Left cardiac atrium (tissue), 4 donors: ENCODE results near the gene EZH2. TPM values are rescaled to one million over a fixed set of nuclear protein-coding genes. Genes with fewer than 3 reads are reported as not detected.

Experiments
- ATAC-seq, 2 donors: fragments of 200-7000 bp; cut with Tn5 transposase; one replicate each; pipeline ENCODE4 v1.9.1; 2020; ENCODE audit warnings: mild to moderate bottlenecking in 2 of 2, moderate library complexity in 2 of 2
- DNase-seq: peaks from one replicate; pipeline ENCODE4 v3.0.0-alpha.2; 2020
- intact Hi-C, 2 donors: fragments of 100-400 bp; cut with DNase I; formaldehyde crosslinking; loops; one replicate each; pipeline versions ENCODE4 v1.14.1 to v1.15.1; 2022 to 2023
- long read RNA-seq: library from polyadenylated mRNA; unstranded; transcript quantifications from one replicate; pipeline ENCODE4 v2.0.0, GENCODE V29; 2021
- total RNA-seq, 2 donors: library from RNA; stranded (reverse); fragmentation: NEBNext Ultra II Directional; extraction: Animal tissue kit (Norgen Biotek cat#: 25700); gene quantifications; one replicate each; pipeline ENCODE4 v1.2.1, GENCODE V29; 2021
- donor health status: DM: no; HTN: yes; CAD: no.
- donor health status: DM: no; HTN: yes; CAD: no; lungs with severe emphysema.
- donor health status: DM: yes; HTN: yes; CAD: no.
- donor health status: Dilated cardiomyopathy.

The EZH2 gene
- total RNA-seq = 1 to 10 TPM; 1.9 to 2.3 TPM
- long read RNA-seq, partial matches to known transcripts = 0 of 1 reads
- long read RNA-seq, other reads (novel, unspliced or antisense) = 0 of 1 reads

DNA sequence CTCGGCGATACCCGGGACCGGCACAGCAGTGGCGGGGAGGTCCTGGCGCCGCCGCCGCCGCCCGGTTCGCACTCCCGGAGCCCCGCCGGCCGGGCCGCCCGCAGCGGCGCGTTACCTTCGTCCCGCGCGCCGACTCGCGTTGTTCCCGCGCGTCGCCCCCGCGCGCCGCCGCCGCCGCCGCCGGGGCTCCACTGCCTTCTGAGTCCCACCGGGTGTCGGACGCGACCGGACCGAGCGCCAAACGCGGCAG lies at the start of gene EZH2:
Gene EZH2 (minus strand): TSS at position 243 of the 250 bp plus-strand sequence. CDS start 36,993 bp downstream, outside the sequence.
- intact Hi-C loops = loop anchor here in 1 of 2 donors (2.0 to 10.0 kb wide), 3 partner anchors 57 to 379 kb away; no protein-coding TSS in a partner anchor
- ATAC-seq (peak in 1 of 2 donors; percentile 10), DNase-seq (no peak)

DNA sequence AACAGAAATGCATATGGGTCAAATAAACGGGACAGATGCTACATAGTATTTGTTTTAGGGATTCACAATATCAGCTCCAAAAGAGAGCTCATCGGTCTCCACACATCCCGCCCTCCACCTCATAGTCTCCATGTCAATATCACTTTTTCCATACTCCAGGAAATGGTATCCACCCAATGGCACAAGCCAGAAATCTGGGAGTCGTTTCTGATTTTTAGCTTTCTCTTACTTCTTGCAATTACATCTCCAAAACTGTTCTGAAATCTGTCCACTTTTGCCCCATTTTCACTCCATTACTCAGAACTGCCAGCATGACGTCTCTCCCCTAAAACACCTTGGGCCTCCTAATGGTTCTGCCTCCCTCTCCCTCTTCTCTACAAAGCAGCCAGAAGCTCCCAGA lies 47.4 kb upstream of the EZH2 start:
- intact Hi-C loops = no loop called here
- DNase-seq (no peak), ATAC-seq (no peak)

DNA sequence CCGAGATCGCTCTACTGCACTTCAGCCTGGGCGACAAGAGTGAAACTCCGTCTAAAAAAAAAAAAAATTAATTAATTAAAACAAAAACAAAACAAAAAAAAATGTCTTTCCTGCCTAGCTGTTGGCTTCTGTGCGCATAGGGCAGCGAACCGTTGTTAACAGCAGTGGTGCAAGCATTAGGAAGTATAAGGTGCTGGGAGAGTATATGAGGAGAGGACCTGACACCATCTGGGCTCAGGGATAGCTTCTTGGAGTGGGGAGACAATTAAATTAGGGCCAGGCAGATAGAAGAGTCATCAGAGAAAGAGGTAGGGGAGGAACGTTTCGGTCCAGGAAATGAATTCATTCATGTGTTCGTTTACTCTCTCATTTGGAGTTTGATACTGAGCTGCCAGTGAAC lies 46.2 kb upstream of the EZH2 start:
- DNase-seq = no peak
- ATAC-seq = no peak
- intact Hi-C loops = no loop called here

DNA sequence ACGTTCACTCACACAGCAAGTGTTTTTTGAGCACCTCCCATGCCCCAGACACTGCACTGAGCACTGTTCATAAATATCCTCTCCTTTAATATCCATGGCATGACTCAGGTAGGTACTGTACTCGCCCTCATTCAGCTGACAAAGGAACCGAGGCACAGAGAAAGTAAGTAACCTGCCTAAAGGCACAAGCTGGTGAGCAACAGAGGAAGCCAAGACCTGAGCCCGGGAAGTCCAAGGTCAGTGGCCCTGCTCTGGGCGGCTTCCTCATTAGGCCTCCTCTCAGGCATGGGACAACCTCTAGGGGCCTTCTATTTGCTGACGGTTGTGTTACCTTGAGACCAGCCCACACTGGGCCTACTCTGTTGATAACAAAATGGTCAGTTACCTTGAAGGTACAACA lies 45.1 kb upstream of the EZH2 start:
- intact Hi-C loops = no loop called here
- ATAC-seq (no peak), DNase-seq (no peak)

DNA sequence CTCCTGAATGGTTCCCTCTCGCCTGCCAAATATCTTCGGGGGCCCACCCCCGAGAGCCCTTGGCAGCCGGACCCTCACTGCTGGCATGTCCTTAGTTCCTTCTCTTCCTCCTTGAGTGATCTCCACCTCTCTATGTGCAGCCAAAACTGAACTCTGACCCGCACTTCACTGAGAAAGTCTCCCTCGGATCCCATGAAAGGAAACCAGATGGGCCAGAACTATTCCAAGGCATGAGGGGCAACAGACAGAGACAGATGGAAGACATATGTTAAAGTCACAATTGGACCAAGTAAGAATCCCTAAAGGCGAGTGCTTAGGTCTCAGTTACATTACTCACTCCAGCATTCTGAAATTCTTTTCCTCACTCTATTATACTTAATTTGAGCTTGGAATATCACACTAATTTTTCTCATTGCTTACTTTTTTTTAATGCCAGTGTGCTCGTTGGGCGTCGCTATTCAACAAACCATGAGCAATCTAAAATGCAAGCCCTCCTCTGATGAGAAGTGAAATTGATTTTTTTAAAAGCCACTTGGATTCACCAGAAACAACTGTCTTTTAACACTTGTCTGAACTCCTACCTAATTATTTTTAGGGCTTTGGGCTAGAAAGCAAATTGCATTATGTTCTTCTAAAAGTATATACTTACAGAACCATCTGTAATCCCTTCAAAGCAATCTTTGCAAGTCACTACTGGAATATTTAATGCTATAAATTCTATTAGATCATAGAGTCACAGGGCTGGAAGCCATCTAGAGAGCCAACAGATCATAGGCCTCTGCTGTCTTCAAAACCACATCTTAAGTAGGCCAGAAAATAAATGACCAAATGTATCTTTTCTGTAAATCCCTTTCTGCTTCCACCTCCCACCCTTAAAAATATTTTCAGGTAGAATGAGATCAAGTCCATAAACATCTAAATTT lies 43.3 kb upstream of the EZH2 start:
- intact Hi-C loops = no loop called here
- DNase-seq (no peak), ATAC-seq (no peak)

DNA sequence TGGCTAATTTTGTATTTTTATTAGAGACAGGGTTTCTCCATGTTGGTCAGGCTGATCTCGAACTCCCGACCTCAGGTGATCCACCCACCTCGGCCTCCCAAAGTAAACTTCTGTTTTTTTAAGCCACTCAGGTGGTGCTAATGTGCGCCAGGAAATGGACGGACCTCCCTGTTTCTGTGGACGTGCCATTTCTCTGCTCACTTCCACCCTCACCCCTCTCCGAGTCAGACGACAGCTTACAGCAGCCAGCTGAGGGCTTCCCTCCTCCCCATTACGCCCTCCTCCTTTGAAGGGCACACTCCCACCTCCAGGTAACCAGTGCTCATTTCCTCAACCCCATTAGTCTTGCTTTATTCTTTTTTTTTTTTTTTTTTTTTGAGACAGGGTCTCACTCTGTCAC lies 41.7 kb upstream of the EZH2 start:
- intact Hi-C loops = no loop called here
- DNase-seq = no peak
- ATAC-seq = no peak

DNA sequence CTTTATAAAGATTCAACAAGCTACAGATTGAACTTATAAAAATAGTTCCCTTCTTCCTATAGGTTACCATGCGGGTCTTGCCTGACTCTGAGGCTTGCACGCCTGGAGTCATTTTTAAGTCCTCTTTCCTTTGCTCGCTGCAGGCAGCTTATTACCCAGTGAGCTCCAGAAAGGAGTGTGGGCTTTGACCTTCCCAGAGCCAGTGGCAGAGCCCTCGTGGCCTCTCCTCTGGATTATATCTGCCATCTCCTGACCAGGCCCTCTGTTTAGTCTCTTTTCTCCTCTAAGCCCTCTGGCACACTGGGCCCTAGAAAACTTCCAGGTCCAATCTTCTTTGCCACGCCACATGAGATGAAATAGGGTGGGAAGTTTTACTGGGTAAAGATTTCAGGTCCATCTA lies 39.9 kb upstream of the EZH2 start:
- ATAC-seq (no peak), DNase-seq (no peak)
- intact Hi-C loops = no loop called here

DNA sequence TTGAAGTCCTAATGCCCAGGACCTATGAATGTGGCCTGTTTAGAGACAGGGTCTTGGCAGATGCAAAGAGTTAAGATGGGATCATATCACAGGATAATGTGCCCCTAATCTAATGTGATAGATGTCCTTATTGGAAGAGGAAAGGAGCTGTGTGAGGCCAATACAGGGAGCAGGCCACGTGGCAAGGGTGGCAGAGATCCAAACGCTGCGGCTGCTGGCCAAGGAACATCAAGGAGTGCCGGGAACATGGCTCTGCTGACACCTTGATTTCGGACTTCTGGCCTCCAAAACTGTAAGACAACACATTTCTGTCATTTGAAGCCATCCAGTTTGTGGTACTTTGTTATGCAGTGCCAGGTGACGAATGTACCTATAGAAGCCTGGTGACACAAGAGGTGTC lies 37.7 kb upstream of the EZH2 start:
- ATAC-seq = no peak
- intact Hi-C loops = no loop called here
- no peak for DNase-seq

DNA sequence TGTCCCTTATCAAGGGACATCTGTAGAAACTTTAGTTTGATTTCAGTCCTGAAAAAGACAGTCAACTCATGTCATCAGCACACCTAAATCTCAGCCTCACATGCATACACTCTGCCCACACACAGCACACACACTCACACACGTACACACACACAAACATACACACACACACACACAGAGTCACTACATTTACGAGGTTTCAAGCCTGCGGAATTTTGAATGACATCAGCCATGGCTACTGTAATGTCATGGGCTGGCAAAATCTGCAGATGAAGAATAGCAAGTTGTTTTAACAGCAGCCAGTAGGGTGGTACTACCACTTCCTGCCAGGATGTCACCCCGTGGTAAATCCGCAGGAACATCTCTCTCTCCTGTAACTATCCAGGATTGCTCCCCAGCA lies 37.1 kb upstream of the EZH2 start:
- ATAC-seq (no peak), DNase-seq (no peak)
- intact Hi-C loops = no loop called here

DNA sequence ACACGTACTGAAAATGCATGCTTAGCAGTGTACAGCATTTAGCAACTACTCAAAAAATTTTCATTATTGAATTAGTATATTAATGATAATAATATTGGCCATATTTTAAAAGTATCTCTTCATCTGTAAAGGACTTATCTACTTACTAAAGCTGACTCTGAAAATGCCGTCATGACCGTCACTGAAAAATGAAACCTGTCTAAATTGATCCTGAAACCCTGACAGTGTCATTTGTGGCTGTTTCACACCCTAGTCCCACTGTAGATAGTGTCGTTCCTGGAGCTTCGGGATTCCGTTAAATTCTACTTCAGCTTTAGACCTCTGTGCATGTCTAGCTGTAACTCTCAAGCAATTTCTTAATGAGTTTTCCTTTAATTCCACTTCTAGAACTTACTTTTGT lies 35.8 kb upstream of the EZH2 start:
- DNase-seq (no peak), ATAC-seq (no peak)
- intact Hi-C loops = no loop called here

DNA sequence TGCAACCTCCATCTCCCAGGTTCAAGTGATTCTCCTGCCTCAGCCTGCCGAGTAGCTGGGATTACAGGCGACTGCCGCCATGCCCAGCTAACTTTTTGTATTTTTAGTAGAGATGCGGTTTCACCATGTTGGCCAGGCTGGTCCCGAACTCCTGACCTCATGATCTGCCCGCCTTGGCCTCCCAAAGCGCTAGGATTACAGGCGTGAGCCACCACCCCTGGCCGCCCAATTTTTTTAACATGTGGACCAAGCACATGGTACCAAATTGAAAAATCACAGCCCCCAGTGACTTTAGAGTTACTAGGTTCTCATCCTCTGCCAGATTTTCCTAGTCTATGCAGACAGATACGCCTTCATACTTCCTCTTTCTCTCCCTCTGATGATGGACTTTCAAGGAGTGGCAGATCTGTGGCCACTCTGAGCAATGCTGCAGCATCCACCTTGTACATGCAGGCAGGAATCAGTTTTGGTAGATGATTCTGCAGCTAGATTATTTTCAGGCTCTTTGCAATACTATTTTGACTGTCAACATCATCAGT lies 34.0 kb upstream of the EZH2 start:
- DNase-seq (no peak), ATAC-seq (no peak)
- intact Hi-C loops = no loop called here

DNA sequence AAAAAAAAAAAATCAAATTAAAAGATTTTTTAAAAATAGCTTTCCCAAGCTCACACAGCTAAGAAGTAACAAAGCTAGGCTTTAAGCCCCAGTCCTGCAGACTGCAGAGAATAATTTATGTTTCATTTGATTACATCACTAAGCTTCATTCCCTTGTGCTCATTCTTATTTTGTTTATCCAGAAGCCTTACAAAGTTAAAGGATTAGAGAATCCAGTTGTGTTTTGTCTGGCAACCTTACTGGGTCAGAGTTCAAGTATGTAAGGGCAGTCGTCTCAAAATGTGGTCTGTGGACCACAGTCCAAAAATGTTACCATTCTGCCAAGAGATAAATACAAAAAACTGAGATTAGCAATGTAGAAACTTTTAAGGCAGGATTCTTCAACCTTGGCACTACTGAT lies 32.1 kb upstream of the EZH2 start:
- DNase-seq (no peak), ATAC-seq (peak; percentile 38 to 53)
- intact Hi-C loops = no loop called here

DNA sequence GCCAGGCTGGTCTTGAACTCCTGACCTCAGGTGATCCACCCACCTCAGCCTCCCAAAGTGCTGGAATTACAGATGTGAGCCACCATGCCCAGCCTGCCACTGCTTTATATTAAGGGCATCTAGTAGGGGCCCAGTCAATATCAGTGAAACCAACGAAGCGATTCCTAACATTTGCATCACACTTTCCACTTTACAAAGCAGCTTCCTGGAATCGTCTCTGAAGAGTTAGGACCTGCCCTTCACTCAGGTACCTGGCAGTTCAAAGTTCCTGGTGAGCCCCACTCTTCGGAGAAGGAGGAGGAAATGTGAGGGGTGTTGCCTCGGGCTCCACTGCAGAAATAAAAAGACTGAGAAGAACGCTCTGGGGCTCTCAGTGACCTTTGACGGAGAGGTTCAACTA lies 31.1 kb upstream of the EZH2 start:
- DNase-seq = no peak
- intact Hi-C loops = no loop called here
- no peak for ATAC-seq

DNA sequence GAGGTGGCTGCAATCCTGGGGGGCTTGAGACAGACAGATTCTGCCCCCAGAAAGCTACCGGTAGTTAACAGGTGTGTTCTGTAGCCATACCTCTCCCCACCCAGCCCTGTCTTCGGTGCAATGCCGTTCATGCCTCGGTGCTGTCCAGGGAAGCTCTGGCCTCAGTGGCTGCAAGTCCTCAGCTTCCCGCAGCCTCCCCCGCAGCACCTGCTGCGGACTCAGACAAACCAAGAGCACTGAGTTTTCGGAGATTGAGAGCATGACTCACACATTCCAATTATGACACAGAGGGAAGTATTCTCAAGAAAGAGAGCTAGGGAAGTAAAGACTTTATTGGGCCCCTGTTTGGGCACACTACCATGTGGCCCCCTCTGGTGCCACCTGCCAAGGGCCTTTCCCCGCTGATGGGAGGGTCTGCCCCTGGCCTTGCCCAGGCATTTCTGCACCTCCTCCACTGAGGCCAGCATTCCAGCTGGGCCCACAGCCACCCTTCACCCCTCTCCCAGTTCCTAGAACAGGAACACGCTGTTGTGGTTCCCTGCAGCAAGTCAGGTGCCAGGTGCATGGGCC lies 30.2 kb upstream of the EZH2 start:
- DNase-seq (no peak), ATAC-seq (peak in 1 of 2 donors; percentile 84)
- intact Hi-C loops = no loop called here

DNA sequence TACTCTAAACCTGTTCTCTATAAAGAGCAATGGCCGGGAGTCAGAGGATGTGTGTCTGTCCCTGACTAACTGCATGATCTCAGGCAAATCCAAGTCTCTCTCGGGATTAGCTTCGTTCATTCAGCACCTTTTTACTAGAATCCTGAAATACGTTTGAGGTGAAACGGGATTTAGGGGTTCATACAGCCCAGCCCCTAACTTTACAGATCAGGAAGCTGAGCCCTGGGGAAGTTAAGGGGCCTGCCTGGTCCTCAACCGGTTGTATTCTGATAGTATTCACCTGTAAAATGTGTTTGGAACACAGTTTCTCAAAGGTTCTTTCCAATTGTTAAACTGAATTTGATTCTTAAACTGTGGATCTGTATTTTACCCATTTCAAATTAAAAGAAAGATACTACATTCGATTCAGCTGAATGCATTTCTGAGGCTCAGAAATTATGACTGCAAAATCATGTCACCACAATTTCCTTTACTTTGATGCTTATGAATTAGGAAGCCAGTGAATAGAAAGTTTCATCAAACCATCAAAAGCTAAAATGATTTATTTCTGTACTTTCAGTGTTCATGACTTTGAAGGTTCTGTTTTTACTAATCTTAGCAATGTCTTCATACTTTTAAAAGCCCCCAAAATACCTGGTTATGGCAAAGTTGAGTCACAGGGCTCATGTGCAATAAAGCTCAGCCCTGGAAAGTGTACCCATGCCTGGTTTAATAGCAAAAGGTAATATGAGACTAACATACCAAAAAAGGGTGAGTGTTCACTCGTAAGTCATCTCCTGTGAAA lies 28.9 kb upstream of the EZH2 start:
- ATAC-seq (no peak), DNase-seq (no peak)
- intact Hi-C loops = no loop called here

DNA sequence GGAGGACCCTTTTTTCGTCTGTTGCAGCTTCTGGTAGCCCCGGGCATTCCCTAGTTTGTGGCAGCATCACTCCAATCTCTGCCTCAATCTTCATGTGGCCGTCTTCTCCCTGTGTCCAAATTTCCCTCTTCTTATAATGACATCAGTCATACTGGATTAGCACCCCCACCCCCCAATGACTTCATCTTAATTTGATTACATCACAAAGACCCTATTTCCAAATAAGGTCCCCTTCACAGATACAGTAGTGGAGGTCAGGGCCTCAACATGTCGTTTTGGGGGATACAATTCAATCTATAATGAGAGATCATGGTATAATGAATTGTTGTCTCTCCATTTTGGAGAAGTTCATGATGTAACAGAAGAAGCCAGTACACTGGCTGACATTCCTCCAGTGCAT lies 28.1 kb upstream of the EZH2 start:
- ATAC-seq (no peak), DNase-seq (no peak)
- intact Hi-C loops = no loop called here

DNA sequence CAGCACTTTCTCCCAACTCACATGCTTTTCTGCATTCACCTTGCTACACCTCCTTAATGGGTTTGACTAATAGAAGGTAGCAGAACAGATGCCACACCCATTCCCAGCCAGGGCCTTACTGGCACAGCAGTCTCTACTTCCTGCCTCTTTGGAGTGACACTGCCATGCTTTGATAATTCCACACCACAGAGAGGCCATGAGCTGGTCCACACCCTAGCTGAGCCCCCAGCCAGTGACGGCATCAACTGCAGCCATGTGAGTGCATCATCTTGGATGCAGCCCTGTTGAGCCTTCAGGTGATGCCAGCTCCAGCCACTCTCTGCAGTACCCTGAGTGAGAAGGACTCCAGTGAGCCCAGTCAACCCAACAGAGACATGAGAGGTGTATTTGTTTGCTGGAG lies 27.5 kb upstream of the EZH2 start:
- DNase-seq (no peak), ATAC-seq (no peak)
- intact Hi-C loops = no loop called here

DNA sequence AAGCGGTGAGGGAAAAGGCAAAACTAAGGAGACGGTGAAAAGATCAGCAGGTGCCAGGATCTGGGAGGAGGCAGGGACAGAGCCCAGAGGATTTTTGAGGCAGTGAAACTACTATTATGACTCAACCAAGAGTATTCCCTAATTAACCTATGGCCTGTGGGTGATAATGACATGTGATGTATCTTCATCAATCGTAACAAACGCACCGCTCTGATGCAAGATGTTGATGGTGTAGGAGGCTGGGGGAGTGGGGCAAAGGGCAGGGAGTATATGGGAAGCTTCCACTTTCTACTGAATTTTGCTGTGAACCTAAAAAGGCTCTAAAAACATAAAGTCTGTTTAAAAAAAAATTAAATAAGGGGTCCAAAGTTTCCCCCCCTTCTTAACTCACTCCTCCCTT lies 25.5 kb upstream of the EZH2 start:
- intact Hi-C loops = no loop called here
- DNase-seq (no peak), ATAC-seq (no peak)

DNA sequence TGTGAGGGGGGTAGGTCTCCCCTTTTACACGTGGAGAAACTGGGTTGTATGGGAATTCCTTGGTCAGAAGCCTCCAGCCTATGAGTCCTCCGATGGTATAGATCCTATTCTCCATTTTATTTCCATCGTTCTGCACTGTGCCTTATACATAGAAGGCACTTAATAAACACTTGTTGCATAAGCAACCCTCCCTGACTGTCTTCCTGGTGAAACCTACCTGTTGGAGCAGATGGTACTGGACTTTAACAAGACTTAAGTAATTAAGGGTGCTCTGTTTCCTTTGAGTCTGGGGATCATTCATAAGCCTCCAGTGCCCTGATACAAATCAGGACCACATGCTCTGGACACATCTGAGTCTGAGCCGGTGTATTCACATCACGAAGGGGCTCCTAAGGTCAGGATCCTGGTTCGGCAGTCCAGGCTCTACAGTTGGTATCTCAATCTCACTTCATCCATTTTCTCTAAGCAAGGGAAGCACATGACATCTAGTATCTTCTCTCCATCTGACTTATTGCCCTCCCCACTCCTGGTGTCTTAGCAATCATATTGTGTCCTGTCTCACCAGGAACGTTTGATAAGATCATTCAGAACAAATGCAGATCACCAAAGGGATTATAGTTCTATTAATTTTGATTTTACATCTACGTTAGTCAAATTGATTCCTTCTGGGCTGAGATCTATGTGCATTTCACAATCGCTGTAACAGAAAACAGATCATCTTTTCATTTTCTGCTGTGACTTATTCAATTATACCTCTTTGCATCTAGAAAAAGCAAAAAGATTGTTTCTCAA lies 22.8 kb upstream of the EZH2 start:
- no peak for ATAC-seq
- no peak for DNase-seq
- intact Hi-C loops = no loop called here
